ENCODE data around the gene HPS3. TPM values are rescaled to one million over a fixed set of nuclear protein-coding genes. Genes with fewer than 3 reads are reported as not detected.

The HPS3 gene
- total and polyA plus RNA-seq, 4 donors = 4.4 to 9.9 (median 7.7) TPM

DNA sequence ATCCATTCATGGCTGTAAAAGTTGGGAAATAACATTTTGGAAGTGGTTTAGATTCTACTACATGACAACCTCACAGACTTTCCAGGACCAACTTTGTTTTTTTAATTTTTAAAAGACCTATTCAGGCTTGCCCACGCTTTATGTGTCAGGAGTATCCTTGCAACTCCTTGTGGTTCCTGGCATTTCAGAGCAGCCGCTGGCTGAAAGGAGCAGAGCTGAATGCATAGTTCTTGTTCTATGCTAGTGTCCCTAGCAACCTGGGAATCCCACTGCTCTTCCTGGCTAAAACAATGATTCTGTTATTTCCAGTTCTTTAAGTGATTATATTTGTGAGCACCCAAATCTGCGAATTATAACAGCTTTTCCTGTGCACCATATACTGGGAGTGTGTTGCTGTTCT is 57.3 kb downstream of the HPS3 start:
- Histone ChIP-seq H3K4me3 (ENCODE audit: low read depth in 1 of 3, low read length in 3 of 3) (no peak overlapping the region), H3K4me1 (ENCODE audit: control insufficient read depth in 4 of 4, insufficient read depth in 4 of 4, low read length in 3 of 4) (no peaks in the 10 kb centered on the region), H3K27me3 (ENCODE audit: control insufficient read depth in 4 of 4, insufficient read depth in 4 of 4, low read length in 3 of 4) (no peaks in the 10 kb centered on the region), H3K9ac (ENCODE audit: low read depth in 1 of 2, low read length in 2 of 2) (no peak overlapping the region), H3K36me3 (ENCODE audit: control insufficient read depth in 4 of 4, insufficient read depth in 3 of 4, low read depth in 1 of 4, low read length in 3 of 4) (peaks cover 7 to 57% (median 52%) of the 10 kb centered on the region in 4 donors), H3K27ac (ENCODE audit: low read depth in 1 of 2, low read length in 2 of 2) (peak overlapping the region in 1 of 2 donors; percentile 2), H3K9me3 (ENCODE audit: control insufficient read depth in 4 of 4, low read length in 3 of 4) (no peaks in the 10 kb centered on the region)
- TF ChIP-seq EGR1 (IDR thresholded peaks at IDR 0.05; ENCODE audit: low read depth in 2 of 2) (no peak), JUND (IDR thresholded peaks at IDR 0.05) (no peak), HNF4G (IDR thresholded peaks at IDR 0.05) (no peak), HNF4A (conservative IDR thresholded peaks at IDR 0.05) (no peak), NR2F2 (IDR thresholded peaks at IDR 0.05) (no peak), SP1 (IDR thresholded peaks at IDR 0.05) (no peak), FOXA2 (IDR thresholded peaks at IDR 0.05) (no peak), FOXA1 (IDR thresholded peaks at IDR 0.05) (no peak), TAF1 (conservative IDR thresholded peaks at IDR 0.05) (no peak), GABPA (IDR thresholded peaks at IDR 0.05 in 1 of 2, conservative IDR thresholded peaks at IDR 0.05 in 1 of 2) (no peak), RAD21 (IDR thresholded peaks at IDR 0.05) (no peak), YY1 (IDR thresholded peaks at IDR 0.05) (no peak)
- TF ChIP-seq, protein P1, sequence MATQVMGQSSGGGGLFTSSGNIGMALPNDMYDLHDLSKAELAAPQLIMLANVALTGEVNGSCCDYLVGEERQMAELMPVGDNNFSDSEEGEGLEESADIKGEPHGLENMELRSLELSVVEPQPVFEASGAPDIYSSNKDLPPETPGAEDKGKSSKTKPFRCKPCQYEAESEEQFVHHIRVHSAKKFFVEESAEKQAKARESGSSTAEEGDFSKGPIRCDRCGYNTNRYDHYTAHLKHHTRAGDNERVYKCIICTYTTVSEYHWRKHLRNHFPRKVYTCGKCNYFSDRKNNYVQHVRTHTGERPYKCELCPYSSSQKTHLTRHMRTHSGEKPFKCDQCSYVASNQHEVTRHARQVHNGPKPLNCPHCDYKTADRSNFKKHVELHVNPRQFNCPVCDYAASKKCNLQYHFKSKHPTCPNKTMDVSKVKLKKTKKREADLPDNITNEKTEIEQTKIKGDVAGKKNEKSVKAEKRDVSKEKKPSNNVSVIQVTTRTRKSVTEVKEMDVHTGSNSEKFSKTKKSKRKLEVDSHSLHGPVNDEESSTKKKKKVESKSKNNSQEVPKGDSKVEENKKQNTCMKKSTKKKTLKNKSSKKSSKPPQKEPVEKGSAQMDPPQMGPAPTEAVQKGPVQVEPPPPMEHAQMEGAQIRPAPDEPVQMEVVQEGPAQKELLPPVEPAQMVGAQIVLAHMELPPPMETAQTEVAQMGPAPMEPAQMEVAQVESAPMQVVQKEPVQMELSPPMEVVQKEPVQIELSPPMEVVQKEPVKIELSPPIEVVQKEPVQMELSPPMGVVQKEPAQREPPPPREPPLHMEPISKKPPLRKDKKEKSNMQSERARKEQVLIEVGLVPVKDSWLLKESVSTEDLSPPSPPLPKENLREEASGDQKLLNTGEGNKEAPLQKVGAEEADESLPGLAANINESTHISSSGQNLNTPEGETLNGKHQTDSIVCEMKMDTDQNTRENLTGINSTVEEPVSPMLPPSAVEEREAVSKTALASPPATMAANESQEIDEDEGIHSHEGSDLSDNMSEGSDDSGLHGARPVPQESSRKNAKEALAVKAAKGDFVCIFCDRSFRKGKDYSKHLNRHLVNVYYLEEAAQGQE (IDR thresholded peaks at IDR 0.05) = no peak
- TF ChIP-seq, protein P2, sequence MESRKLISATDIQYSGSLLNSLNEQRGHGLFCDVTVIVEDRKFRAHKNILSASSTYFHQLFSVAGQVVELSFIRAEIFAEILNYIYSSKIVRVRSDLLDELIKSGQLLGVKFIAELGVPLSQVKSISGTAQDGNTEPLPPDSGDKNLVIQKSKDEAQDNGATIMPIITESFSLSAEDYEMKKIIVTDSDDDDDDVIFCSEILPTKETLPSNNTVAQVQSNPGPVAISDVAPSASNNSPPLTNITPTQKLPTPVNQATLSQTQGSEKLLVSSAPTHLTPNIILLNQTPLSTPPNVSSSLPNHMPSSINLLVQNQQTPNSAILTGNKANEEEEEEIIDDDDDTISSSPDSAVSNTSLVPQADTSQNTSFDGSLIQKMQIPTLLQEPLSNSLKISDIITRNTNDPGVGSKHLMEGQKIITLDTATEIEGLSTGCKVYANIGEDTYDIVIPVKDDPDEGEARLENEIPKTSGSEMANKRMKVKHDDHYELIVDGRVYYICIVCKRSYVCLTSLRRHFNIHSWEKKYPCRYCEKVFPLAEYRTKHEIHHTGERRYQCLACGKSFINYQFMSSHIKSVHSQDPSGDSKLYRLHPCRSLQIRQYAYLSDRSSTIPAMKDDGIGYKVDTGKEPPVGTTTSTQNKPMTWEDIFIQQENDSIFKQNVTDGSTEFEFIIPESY (IDR thresholded peaks at IDR 0.05) = no peak
- TF ChIP-seq, protein P3, sequence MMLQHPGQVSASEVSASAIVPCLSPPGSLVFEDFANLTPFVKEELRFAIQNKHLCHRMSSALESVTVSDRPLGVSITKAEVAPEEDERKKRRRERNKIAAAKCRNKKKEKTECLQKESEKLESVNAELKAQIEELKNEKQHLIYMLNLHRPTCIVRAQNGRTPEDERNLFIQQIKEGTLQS (IDR thresholded peaks at IDR 0.05) = no peak
- TF ChIP-seq, protein P4, sequence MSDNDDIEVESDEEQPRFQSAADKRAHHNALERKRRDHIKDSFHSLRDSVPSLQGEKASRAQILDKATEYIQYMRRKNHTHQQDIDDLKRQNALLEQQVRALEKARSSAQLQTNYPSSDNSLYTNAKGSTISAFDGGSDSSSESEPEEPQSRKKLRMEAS (IDR thresholded peaks at IDR 0.05) = no peak
- DNase-seq (ENCODE audit: low spot score) = no peak
- WGBS = 97% methylated on average over 3 of the region's 3 CpGs

DNA sequence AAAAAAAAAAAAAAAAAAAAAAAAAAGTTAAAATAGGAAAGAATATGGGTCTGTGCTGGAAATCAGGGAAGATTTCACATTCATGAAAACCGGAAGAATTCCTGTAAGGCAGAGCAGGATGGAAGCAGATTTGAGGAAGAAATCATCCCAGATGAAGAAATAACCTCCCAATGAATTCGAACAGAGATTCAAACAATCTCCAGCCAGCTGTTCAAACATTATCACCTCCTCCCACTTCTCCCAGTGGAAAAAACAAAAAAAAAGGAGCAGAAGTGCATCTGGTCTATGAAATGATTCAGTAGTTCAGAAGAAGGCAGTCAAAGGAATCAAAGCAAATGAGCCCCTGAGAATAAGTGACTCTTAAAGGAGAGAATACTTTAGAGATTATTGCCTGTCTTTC is 59.1 kb downstream of the HPS3 start:
- no peak overlapping the region for H3K9ac ChIP-seq (ENCODE audit: low read depth in 1 of 2, low read length in 2 of 2)
- no peaks in the 10 kb centered on the region for H3K4me1 ChIP-seq (ENCODE audit: control insufficient read depth in 4 of 4, insufficient read depth in 4 of 4, low read length in 3 of 4)
- no peaks in the 10 kb centered on the region for H3K27me3 ChIP-seq (ENCODE audit: control insufficient read depth in 4 of 4, insufficient read depth in 4 of 4, low read length in 3 of 4)
- no peak overlapping the region for H3K27ac ChIP-seq (ENCODE audit: low read depth in 1 of 2, low read length in 2 of 2)
- no peak overlapping the region for H3K4me3 ChIP-seq (ENCODE audit: low read depth in 1 of 3, low read length in 3 of 3)
- H3K9me3 ChIP-seq (ENCODE audit: control insufficient read depth in 4 of 4, low read length in 3 of 4) = no peaks in the 10 kb centered on the region
- peaks cover 7 to 60% (median 49%) of the 10 kb centered on the region in 4 donors for H3K36me3 ChIP-seq (ENCODE audit: control insufficient read depth in 4 of 4, insufficient read depth in 3 of 4, low read depth in 1 of 4, low read length in 3 of 4)
- DNase-seq (ENCODE audit: low spot score) = no peak
- WGBS = 73% methylated on average over 2 of the region's 2 CpGs
- no peak for TF ChIP-seq GABPA (IDR thresholded peaks at IDR 0.05 in 1 of 2, conservative IDR thresholded peaks at IDR 0.05 in 1 of 2)
- TF ChIP-seq, protein P3 (IDR thresholded peaks at IDR 0.05) = no peak
- TF ChIP-seq NR2F2 (IDR thresholded peaks at IDR 0.05) = no peak
- TF ChIP-seq HNF4G (IDR thresholded peaks at IDR 0.05) = no peak
- TF ChIP-seq, protein P4 (IDR thresholded peaks at IDR 0.05) = no peak
- TF ChIP-seq FOXA2 (IDR thresholded peaks at IDR 0.05) = no peak
- no peak for TF ChIP-seq EGR1 (IDR thresholded peaks at IDR 0.05; ENCODE audit: low read depth in 2 of 2)
- TF ChIP-seq, protein P5, sequence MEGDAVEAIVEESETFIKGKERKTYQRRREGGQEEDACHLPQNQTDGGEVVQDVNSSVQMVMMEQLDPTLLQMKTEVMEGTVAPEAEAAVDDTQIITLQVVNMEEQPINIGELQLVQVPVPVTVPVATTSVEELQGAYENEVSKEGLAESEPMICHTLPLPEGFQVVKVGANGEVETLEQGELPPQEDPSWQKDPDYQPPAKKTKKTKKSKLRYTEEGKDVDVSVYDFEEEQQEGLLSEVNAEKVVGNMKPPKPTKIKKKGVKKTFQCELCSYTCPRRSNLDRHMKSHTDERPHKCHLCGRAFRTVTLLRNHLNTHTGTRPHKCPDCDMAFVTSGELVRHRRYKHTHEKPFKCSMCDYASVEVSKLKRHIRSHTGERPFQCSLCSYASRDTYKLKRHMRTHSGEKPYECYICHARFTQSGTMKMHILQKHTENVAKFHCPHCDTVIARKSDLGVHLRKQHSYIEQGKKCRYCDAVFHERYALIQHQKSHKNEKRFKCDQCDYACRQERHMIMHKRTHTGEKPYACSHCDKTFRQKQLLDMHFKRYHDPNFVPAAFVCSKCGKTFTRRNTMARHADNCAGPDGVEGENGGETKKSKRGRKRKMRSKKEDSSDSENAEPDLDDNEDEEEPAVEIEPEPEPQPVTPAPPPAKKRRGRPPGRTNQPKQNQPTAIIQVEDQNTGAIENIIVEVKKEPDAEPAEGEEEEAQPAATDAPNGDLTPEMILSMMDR (IDR thresholded peaks at IDR 0.05; ENCODE audit: low read depth, low read length, missing input control) = no peak
- TF ChIP-seq SP1 (IDR thresholded peaks at IDR 0.05) = no peak
